HepG2 (cell line): ENCODE measurements around the gene GGT1. TPM values are rescaled to one million over a fixed set of nuclear protein-coding genes. Genes with fewer than 3 reads are reported as not detected.
A peak's percentile ranks its signal among the peaks of the same experiment; 100 is the strongest.

Source experiments
- FOSL1 ChIP-seq: sonication (generic); formaldehyde crosslinking; IDR thresholded peaks from 2 replicates; pipeline ENCODE4 v1.9.0; 2021; ENCODE audit warnings: missing genetic modification reagents, borderline replicate concordance
- FOXJ3 ChIP-seq: sonication (generic); formaldehyde crosslinking; IDR thresholded peaks from 2 replicates; pipeline ENCODE4 v1.4.0; 2020; ENCODE audit warnings: missing genetic modification reagents, mild to moderate bottlenecking, borderline replicate concordance
- FOXK1 ChIP-seq: sonication (generic); formaldehyde crosslinking; IDR thresholded peaks from 2 replicates; pipeline ENCODE4 v1.4.0; 2020; ENCODE audit warnings: low read depth, missing genetic modification reagents, borderline replicate concordance
- FOXP4 ChIP-seq: sonication (generic); formaldehyde crosslinking; IDR thresholded peaks from 2 replicates; pipeline ENCODE4 v1.4.0; 2020; ENCODE audit warnings: missing genetic modification reagents
- JARID2 ChIP-seq: sonication (generic); formaldehyde crosslinking; IDR thresholded peaks from 2 replicates; pipeline ENCODE4 v1.8.1; 2023; ENCODE audit warnings: missing genetic modification reagents, inconsistent platforms; ENCODE audit not compliant: insufficient replicate concordance
- LBX2 ChIP-seq: sonication (generic); formaldehyde crosslinking; IDR thresholded peaks from 2 replicates; pipeline ENCODE4 v1.5.0; 2020; ENCODE audit warnings: missing genetic modification reagents, mild to moderate bottlenecking, borderline replicate concordance
- NFKB2 ChIP-seq: sonication (generic); formaldehyde crosslinking; IDR thresholded peaks from 2 replicates; pipeline ENCODE4 v1.4.0; 2020; ENCODE audit warnings: missing genetic modification reagents, borderline replicate concordance
- RFXANK ChIP-seq: IDR thresholded peaks from 2 replicates; pipeline ENCODE4 v1.6.1; 2016
- SKIL ChIP-seq: sonication (generic); formaldehyde crosslinking; IDR thresholded peaks from 2 replicates; pipeline ENCODE4 v1.8.0; 2022; ENCODE audit warnings: missing genetic modification reagents, mild to moderate bottlenecking, moderate library complexity, borderline replicate concordance
- SNAPC2 ChIP-seq: sonication (generic); formaldehyde crosslinking; IDR thresholded peaks from 2 replicates; pipeline ENCODE4 v1.8.1; 2022; ENCODE audit warnings: mild to moderate bottlenecking, missing genetic modification reagents
- ZFX ChIP-seq: sonication (generic); formaldehyde crosslinking; IDR thresholded peaks from 2 replicates; pipeline ENCODE4 v1.4.0; 2020; ENCODE audit warnings: mild to moderate bottlenecking, low read depth, missing genetic modification reagents, moderate library complexity
- ZNF234 ChIP-seq: sonication (generic); formaldehyde crosslinking; conservative IDR thresholded peaks from 2 replicates; pipeline ENCODE4 v1.5.1; 2020; ENCODE audit warnings: mild to moderate bottlenecking, missing genetic modification reagents
- ZNF253 ChIP-seq: sonication (generic); formaldehyde crosslinking; IDR thresholded peaks from 2 replicates; pipeline ENCODE4 v1.8.0; 2022; ENCODE audit warnings: mild to moderate bottlenecking, missing genetic modification reagents, borderline replicate concordance
- ZNF3 ChIP-seq: IDR thresholded peaks from 2 replicates; pipeline ENCODE4 v1.7.0; 2017; ENCODE audit warnings: inconsistent platforms
- ZNF30 ChIP-seq: sonication (generic); formaldehyde crosslinking; IDR thresholded peaks from 2 replicates; pipeline ENCODE4 v1.5.0; 2020; ENCODE audit warnings: mild to moderate bottlenecking, missing genetic modification reagents
- ZNF577 ChIP-seq: sonication (generic); formaldehyde crosslinking; IDR thresholded peaks from 2 replicates; pipeline ENCODE4 v1.4.0; 2020; ENCODE audit warnings: mild to moderate bottlenecking, low read depth, missing genetic modification reagents, borderline replicate concordance
- ZNF609 ChIP-seq: sonication (generic); formaldehyde crosslinking; IDR thresholded peaks from 2 replicates; pipeline ENCODE4 v1.4.0; 2020; ENCODE audit warnings: mild to moderate bottlenecking, missing genetic modification reagents, borderline replicate concordance
- ZNF782 ChIP-seq: sonication (generic); formaldehyde crosslinking; IDR thresholded peaks from 2 replicates; pipeline ENCODE4 v1.4.0; 2020; ENCODE audit warnings: missing genetic modification reagents, mild to moderate bottlenecking, borderline replicate concordance
- polyA plus RNA-seq, 8 experiments: library from polyadenylated mRNA; depleted of rRNA in 3 of 8; stranded (reverse) in 7 of 8; unstranded in 1 of 8; fragments of >200 nt; fragmentation: Illumina TruSeq in 4 of 8; extraction: Trizol in 4 of 8; gene quantifications; 2 replicates each; pipeline versions ENCODE4 v1.2.1 to v1.2.3, GENCODE V29; 2011 to 2016; ENCODE audit warnings: low read depth in 4 of 8, missing spikeins in 1 of 8, mixed read lengths in 1 of 8; ENCODE audit not compliant: insufficient read depth in 1 of 8
- total RNA-seq, 5 experiments: library from RNA; depleted of rRNA; stranded (reverse); fragments of >200 nt; fragmentation: Illumina TruSeq; extraction: Trizol; gene quantifications; 2 replicates each; pipeline ENCODE4 v1.2.3, GENCODE V29; 2016; ENCODE audit warnings: low read depth in 1 of 5

GGT1 gene
- total and polyA plus RNA-seq, 2 of the 13 experiments (the other 11 are each of a cell fraction or from before 2014, with no cell fraction given): 29.9 to 103 TPM

- TF ChIP-seq FOXP4 (peak; percentile 99), ZNF30 (CRISPR knock-in tag) (no peak), ZNF253 (CRISPR knock-in tag) (no peak), RFXANK (no peak), FOXJ3 (CRISPR knock-in tag) (peak; percentile 97), ZFX (CRISPR knock-in tag) (peak; percentile 74), FOSL1 (CRISPR knock-in tag) (no peak), ZNF3 (peak; percentile 31; the same call in 1 of the 2 replicates), ZNF782 (CRISPR knock-in tag) (no peak), JARID2 (CRISPR knock-in tag) (no peak), ZNF577 (CRISPR knock-in tag) (no peak), SKIL (peak; percentile 12; the same call in 1 of the 2 replicates), LBX2 (CRISPR knock-in tag) (no peak), FOXK1 (CRISPR knock-in tag) (peak; percentile 95), SNAPC2 (CRISPR knock-in tag) (no peak), ZNF234 (CRISPR knock-in tag) (no peak), ZNF609 (CRISPR knock-in tag) (peak; percentile 95), NFKB2 (CRISPR knock-in tag) (no peak)
Measured at GRCh38 chr22:24578355-24579257, 24.4 kb upstream of the GGT1 start (continued).
